AG04449 (cell line): ENCODE measurements around the gene CREM.

Experiments
- CTCF ChIA-PET: fragments of 350-600 bp; formaldehyde crosslinking; extraction: SDS; loops from one replicate; lab custom pipeline; 2021; ENCODE audit warnings: antibody characterized with exemption; lab: Yijun Ruan, JAX
- POLR2A ChIA-PET: fragments of 400-600, 350-600 bp; formaldehyde crosslinking; extraction: SDS; loops from one replicate; lab custom pipeline; 2020; ENCODE audit warnings: antibody characterized with exemption, inconsistent platforms; lab: Yijun Ruan, JAX
- DNase-seq: peaks from one replicate; pipeline ENCODE4 v3.0.0-alpha.2; 2010; ENCODE audit warnings: low read depth, low spot score
- H3K4me3 ChIP-seq: 2 replicates; pipeline ENCODE4 v1.5.1; 2011; ENCODE audit warnings: low read depth, mild to moderate bottlenecking, control low read depth, low read length
- TF ChIP-seq, protein P1 (sequence below): IDR thresholded peaks from one replicate; pipeline ENCODE4 v1.5.1; 2011; ENCODE audit warnings: mild to moderate bottlenecking, moderate library complexity, low read length, control low read depth, inconsistent platforms; ENCODE audit not compliant: insufficient read depth; ENCODE audit errors: missing control alignments

Gene CREM

DNA sequence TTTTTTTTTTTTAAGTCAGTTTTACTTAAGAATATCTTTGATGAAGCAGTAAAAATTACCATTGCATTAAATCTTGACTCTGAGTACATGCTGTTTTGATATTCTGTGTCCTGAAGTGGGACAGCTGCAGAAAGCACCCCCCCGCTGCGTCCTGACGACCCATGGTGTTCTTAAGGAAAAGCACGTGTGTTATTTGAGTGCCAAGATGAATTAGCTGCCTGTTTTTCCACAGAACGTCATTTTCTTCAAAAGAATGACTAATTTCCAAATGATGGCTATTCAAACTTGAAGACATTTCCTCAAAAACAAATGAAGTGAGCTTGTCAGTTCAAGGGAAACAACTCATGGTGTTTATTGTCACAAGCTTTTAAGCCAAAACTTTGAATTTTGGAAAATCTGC, 45.9 kb downstream of the CREM start:
- TF ChIP-seq, protein P1, sequence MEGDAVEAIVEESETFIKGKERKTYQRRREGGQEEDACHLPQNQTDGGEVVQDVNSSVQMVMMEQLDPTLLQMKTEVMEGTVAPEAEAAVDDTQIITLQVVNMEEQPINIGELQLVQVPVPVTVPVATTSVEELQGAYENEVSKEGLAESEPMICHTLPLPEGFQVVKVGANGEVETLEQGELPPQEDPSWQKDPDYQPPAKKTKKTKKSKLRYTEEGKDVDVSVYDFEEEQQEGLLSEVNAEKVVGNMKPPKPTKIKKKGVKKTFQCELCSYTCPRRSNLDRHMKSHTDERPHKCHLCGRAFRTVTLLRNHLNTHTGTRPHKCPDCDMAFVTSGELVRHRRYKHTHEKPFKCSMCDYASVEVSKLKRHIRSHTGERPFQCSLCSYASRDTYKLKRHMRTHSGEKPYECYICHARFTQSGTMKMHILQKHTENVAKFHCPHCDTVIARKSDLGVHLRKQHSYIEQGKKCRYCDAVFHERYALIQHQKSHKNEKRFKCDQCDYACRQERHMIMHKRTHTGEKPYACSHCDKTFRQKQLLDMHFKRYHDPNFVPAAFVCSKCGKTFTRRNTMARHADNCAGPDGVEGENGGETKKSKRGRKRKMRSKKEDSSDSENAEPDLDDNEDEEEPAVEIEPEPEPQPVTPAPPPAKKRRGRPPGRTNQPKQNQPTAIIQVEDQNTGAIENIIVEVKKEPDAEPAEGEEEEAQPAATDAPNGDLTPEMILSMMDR = no peak
- ChIA-PET CTCF (interaction anchor here (0.8 to 2.6 kb wide), 5 partner anchors 12 to 52 kb away, joined by 3 to 18 read pairs (median 3); partner anchors contain the start of gene CREM), POLR2A (no interaction called here)
- no peak overlapping the region for H3K4me3 ChIP-seq
- no peak for DNase-seq

DNA sequence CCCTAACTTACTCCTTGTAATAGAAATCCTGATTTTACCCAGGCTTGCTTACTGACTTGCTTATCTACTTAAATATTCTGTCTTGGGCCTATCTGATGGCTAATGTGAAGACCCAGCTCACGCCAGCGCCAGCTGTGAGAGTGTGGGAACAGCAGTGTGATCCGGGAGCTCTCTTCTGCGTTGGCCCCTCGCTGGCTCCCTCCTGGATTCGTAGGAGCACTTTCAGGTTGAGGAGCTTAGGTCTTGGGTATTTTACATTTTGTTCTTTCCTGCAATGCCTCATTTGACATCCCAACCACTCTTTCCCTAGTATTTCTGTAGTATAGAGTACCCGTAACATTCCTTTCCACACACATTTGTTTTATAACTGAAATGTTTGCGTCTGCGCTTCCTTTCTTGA, 51.7 kb downstream of the CREM start:
- ChIA-PET CTCF (interaction anchor here (0.9 to 1.5 kb wide), 4 partner anchors 18 to 57 kb away, joined by 3 to 6 read pairs (median 4); no protein-coding TSS in a partner anchor), POLR2A (no interaction called here)
- no peak overlapping the region for H3K4me3 ChIP-seq
- DNase-seq = no peak
- TF ChIP-seq, protein P1 = no peak

GRCh38 chr10:35182631-35183510, 56.2 kb downstream of the CREM start:
- ChIA-PET POLR2A (no interaction called here), CTCF (interaction anchor here (1.8 to 5.5 kb wide), 2 partner anchors 9 to 13 kb away, joined by 5 to 27 read pairs; no protein-coding TSS in a partner anchor)
- no peak overlapping the region for H3K4me3 ChIP-seq
- TF ChIP-seq, protein P1 = no peak
- no peak for DNase-seq

DNA sequence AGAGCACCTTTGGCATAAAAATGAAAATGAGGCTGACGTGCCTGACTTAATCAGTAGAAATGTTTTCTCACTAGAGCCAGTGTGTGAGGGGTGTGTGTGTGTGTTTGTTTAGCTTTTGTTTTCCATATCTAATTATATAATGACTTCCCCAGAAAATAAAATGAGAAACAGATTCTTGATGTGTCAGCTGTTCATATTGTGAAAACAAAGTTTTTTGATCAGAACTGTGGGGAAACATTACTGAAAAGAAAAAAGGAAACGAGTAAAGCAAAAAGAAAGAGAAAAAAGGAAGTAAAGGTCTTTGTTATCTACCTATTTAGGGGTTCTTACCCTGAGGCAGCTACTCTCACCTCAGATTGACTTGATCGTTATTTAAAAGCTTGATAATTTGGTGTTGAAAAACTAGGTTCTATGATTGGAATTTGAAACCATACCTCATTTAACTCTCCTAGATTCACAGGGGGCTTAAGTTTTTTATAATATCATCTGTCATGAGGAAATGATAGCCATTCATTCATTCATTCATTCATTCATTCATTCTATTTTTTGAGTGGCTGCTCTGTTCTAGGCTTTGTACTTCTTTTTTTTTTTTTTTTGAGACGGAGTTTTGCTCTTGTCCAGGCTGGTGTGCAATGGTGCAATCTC, 58.0 kb downstream of the CREM start:
- DNase-seq = no peak
- ChIA-PET POLR2A (no interaction called here), CTCF (interaction anchor here (1.3 to 5.5 kb wide), 3 partner anchors 11 to 16 kb away, joined by 3 to 27 read pairs (median 4); no protein-coding TSS in a partner anchor)
- TF ChIP-seq, protein P1 = no peak
- no peak overlapping the region for H3K4me3 ChIP-seq

DNA sequence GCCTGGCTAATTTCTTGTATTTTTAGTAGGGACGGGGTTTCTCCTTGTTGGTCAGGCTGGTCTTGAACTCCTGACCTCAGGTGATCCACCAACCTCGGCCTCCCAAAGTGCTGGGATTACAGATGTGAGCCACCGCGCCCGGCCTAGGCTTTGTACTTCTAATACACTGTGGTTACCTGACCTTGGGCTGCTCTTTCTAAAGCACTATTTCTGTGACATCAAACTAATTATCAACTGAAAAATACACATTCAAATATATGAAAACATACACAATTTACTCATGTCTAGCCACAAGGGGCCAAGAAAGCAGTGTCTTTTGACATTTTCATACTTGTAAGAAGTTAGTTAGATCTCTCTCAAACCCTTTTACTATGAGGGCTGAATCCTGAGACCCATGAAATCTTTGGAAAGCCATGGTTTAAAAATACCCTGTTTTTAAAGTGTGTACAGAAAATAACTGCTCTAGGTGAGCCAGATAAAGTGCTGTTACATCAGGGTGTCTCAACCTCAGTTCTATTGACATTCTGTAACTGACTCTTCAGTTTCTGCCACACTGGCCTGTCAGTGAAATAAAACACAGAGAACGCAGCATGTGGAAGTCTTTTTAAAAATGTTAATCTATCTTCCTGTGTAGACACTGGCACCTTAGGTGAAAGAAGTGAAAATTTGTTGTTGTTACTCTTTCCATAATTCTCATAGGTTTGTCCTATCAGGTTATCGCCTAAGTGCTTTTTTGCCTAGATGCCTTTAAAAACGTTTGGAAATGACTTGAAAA, 58.8 kb downstream of the CREM start:
- ChIA-PET POLR2A (no interaction called here), CTCF (interaction anchor here (5.5 kb wide), 1 partner anchor 10 kb away, joined by 27 read pairs; no protein-coding TSS in a partner anchor)
- DNase-seq = no peak

More for the DNA sequence above, 58.8 kb downstream of the CREM start:
- H3K4me3 ChIP-seq = no peak overlapping the region
- TF ChIP-seq, protein P1 = no peak
